ENCODE data around the gene XBP1.
"Not testable (repeated sequence)": the region's sequence is repeated elsewhere in the genome, so short reads cannot be mapped to it uniquely, and the experiment has no call there.

XBP1 gene

GRCh38 chr22:28800308-28801041 lies at the start of gene XBP1:
Gene XBP1 (minus strand): TSS chr22:28800569.
- H3K4me3 ChIP-seq (ENCODE audit: low read depth, low read length): peak within 1 kb of the TSS; percentile 85
- no peak for TF ChIP-seq CTCF (IDR thresholded peaks at IDR 0.05; ENCODE audit: borderline replicate concordance, insufficient read depth, low read depth, low read length)

- TF ChIP-seq CTCF (IDR thresholded peaks at IDR 0.05; ENCODE audit: borderline replicate concordance, insufficient read depth, low read depth, low read length): no peak
These were observed 46.6 kb upstream of the XBP1 start for GRCh38 chr22:28846994-28847393.

GRCh38 chr22:28844277-28844676 lies 43.9 kb upstream of the XBP1 start:
- H3K4me3 ChIP-seq (ENCODE audit: low read depth, low read length): not testable (repeated sequence)

More at GRCh38 chr22:28846994-28847393, 46.6 kb upstream of the XBP1 start:
- H3K4me3 ChIP-seq (ENCODE audit: low read depth, low read length): no peak overlapping the region

DNA sequence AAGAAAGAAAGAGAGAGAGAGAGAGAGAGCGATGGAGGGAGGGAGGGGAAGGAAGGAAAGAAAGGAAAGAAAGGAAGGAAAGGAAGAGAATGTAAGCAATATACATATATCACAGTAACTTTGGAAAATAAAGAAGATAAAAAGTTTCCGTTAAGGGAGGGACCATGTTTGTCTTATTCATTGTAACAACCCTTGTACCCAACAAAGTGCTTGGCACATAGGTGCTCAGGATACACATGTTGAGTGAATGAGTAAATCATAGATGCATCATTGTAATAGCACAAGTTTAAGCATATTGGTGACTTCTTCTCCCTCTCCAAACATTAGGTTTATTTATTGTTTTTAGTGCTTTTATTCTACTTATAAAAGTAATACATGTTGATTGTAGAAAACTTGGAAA lies 43.3 kb upstream of the XBP1 start:
- no peak overlapping the region for H3K4me3 ChIP-seq (ENCODE audit: low read depth, low read length)
- no peak for TF ChIP-seq CTCF (IDR thresholded peaks at IDR 0.05; ENCODE audit: borderline replicate concordance, insufficient read depth, low read depth, low read length)

GRCh38 chr22:28841111-28841510 lies 40.7 kb upstream of the XBP1 start:
- no peak for TF ChIP-seq CTCF (IDR thresholded peaks at IDR 0.05; ENCODE audit: borderline replicate concordance, insufficient read depth, low read depth, low read length)
- no peak overlapping the region for H3K4me3 ChIP-seq (ENCODE audit: low read depth, low read length)

DNA sequence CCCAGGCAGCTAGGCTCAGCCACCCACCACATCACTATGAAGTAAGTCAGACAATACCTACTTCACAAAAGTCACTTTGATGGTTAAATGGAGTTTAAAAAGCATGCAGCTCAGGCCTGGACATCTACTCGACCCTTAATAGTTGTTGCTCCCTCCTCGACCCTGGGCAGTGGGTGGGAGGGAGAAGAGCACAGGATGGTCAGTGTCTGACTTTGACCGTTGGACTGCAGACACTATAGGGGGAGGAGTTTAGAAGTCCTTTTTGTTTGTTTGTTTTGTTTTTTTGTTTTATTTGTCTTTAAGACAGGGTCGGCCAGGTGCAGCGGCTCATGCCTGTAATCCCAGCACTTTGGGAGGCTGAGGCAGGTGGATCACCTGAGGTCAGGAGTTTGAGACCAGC lies 38.6 kb upstream of the XBP1 start:
- H3K4me3 ChIP-seq (ENCODE audit: low read depth, low read length): no peak overlapping the region
- no peak for TF ChIP-seq CTCF (IDR thresholded peaks at IDR 0.05; ENCODE audit: borderline replicate concordance, insufficient read depth, low read depth, low read length)

DNA sequence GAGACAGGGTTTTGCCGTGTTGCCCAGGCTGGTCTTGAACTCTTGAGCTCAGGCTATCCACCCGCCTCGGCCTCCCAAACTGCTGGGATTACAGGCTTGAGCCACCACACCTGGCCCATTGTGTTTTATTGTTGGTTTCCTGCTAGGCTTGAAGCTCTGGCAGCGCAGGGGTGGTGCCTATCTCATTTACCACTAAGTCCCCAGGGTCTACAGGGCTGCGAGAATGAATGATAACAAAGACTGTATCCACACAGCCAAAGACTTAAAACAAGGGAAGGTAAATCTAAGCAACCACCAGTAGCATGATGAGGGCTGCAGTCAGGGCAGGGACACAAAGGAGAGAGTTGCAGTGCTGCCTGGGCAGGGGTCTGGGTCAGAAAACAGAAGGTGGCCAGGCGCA lies 37.3 kb upstream of the XBP1 start:
- no peak overlapping the region for H3K4me3 ChIP-seq (ENCODE audit: low read depth, low read length)
- no peak for TF ChIP-seq CTCF (IDR thresholded peaks at IDR 0.05; ENCODE audit: borderline replicate concordance, insufficient read depth, low read depth, low read length)

Measured in GM12875 (cell line).